H1 (cell line): ENCODE data around the gene RNF26. TPM values are rescaled to one million over a fixed set of nuclear protein-coding genes. Genes with fewer than 3 reads are reported as not detected.

Experiments
- CTCF ChIA-PET: fragments of 300-600 bp; sonication (Branson Sonifier 250); formaldehyde crosslinking; loops from one replicate; lab custom pipeline; 2021; ENCODE audit not compliant: partially characterized antibody; lab: Charles Lee
- POLR2A ChIA-PET: fragments of 300-600 bp; sonication (Branson Sonifier 250); formaldehyde crosslinking; loops from one replicate; lab custom pipeline; 2021; ENCODE audit warnings: inconsistent platforms; ENCODE audit not compliant: partially characterized antibody; lab: Charles Lee
- DNase-seq, 2 experiments: peaks; one replicate each; pipeline versions ENCODE4 v3.0.0 to v3.0.0-alpha.2; 2010 to 2022; ENCODE audit warnings: low spot score in 2 of 2, low read depth in 1 of 2, mixed read lengths in 1 of 2
- FAIRE-seq: peaks from 2 replicates; lab custom pipeline; 2011; peaks lifted over from hg19 to GRCh38; lab: Jason Lieb, UNC
- H2AFZ ChIP-seq: 2 replicates; pipeline ENCODE4 v1.8.1; 2012; ENCODE audit warnings: low read length, inconsistent platforms
- H2AK5ac ChIP-seq: 2 replicates; pipeline ENCODE4 v1.6.1; 2013; ENCODE audit warnings: low read depth, low read length
- H2BK120ac ChIP-seq: replicated peaks from 2 replicates; pipeline ENCODE3; 2013; ENCODE audit warnings: low read depth, low read length, inconsistent platforms
- H2BK12ac ChIP-seq: 2 replicates; pipeline ENCODE4 v1.6.1; 2013; ENCODE audit warnings: low read depth, low read length
- H2BK15ac ChIP-seq: 2 replicates; pipeline ENCODE4 v1.6.1; 2013; ENCODE audit warnings: low read length
- H2BK20ac ChIP-seq: 2 replicates; pipeline ENCODE4 v1.6.1; 2013; ENCODE audit warnings: low read length
- H2BK5ac ChIP-seq: 2 replicates; pipeline ENCODE4 v1.6.1; 2013; ENCODE audit warnings: low read depth, low read length
- H3K14ac ChIP-seq: 2 replicates; pipeline ENCODE4 v1.6.1; 2013; ENCODE audit warnings: inconsistent platforms; ENCODE audit not compliant: insufficient read length
- H3K18ac ChIP-seq: 2 replicates; pipeline ENCODE4 v1.6.1; 2013; ENCODE audit warnings: low read length; ENCODE audit errors: extremely low read depth
- H3K23ac ChIP-seq: 2 replicates; pipeline ENCODE4 v1.6.1; 2013; ENCODE audit warnings: inconsistent platforms; ENCODE audit not compliant: insufficient read length
- H3K23me2 ChIP-seq: 2 replicates; pipeline ENCODE4 v1.6.1; 2013; ENCODE audit warnings: low read depth, low read length
- H3K27ac ChIP-seq: 2 replicates; pipeline ENCODE4 v1.6.1; 2011; ENCODE audit warnings: low read depth, low read length, inconsistent platforms
- H3K27me3 ChIP-seq, 4 experiments: replicated peaks in 1 of 4; 1 replicate in 1 of 4; 2 replicates in 3 of 4; pipeline versions ENCODE4 v1.6.1 to v1.8.1; 2011 to 2013; ENCODE audit warnings: low read length in 3 of 4, mild to moderate bottlenecking in 3 of 4, inconsistent platforms in 2 of 4, mixed read lengths in 2 of 4, moderate library complexity in 1 of 4; ENCODE audit not compliant: control insufficient read depth in 3 of 4, insufficient read depth in 3 of 4; ENCODE audit errors: extremely low read depth in 1 of 4
- H3K36me3 ChIP-seq, 4 experiments: 2 replicates each; pipeline versions ENCODE4 v1.6.1 to v1.8.1; 2011 to 2013; ENCODE audit warnings: mild to moderate bottlenecking in 4 of 4, low read length in 3 of 4, moderate library complexity in 2 of 4, control low read depth in 1 of 4, inconsistent platforms in 1 of 4; ENCODE audit not compliant: insufficient read depth in 4 of 4, control insufficient read depth in 2 of 4
- H3K4ac ChIP-seq: replicated peaks from 2 replicates; pipeline ENCODE3; 2013; ENCODE audit warnings: low read length, low read depth, mixed read lengths, inconsistent platforms; ENCODE audit not compliant: insufficient read length
- H3K4me1 ChIP-seq, 4 experiments: replicated peaks in 1 of 4; 1 replicate in 1 of 4; 2 replicates in 3 of 4; pipeline versions ENCODE4 v1.6.1 to v1.8.1; 2011 to 2013; ENCODE audit warnings: low read length in 3 of 4, inconsistent platforms in 2 of 4, mixed read lengths in 1 of 4; ENCODE audit not compliant: insufficient read depth in 4 of 4, control insufficient read depth in 3 of 4
- H3K4me2 ChIP-seq, 2 experiments: 2 replicates each; pipeline versions ENCODE4 v1.6.1 to v1.8.1; 2011 to 2013; ENCODE audit warnings: low read depth in 2 of 2, low read length in 2 of 2, control low read depth in 1 of 2, inconsistent platforms in 1 of 2, mild to moderate bottlenecking in 1 of 2; ENCODE audit not compliant: insufficient read depth in 1 of 2
- H3K4me3 ChIP-seq, 4 experiments: fragments of 200-600, 300-600 bp in 1 of 4; sonication (generic), shearing (Covaris generic), sonication (Bioruptor Twin) in 1 of 4; 2 replicates each; pipeline versions ENCODE4 v1.5.1 to v1.8.1; 2011 to 2016; ENCODE audit warnings: low read length in 4 of 4, low read depth in 3 of 4, control low read depth in 2 of 4, inconsistent platforms in 2 of 4, mild to moderate bottlenecking in 2 of 4, mixed read lengths in 1 of 4, moderate library complexity in 1 of 4; ENCODE audit not compliant: insufficient read depth in 2 of 4; ENCODE audit errors: extremely low read depth in 1 of 4
- H3K56ac ChIP-seq: replicated peaks from 2 replicates; pipeline ENCODE3; 2013; ENCODE audit warnings: low read depth, mild to moderate bottlenecking, mixed read lengths, low read length, inconsistent platforms; ENCODE audit not compliant: insufficient read length
- H3K79me1 ChIP-seq: 2 replicates; pipeline ENCODE4 v1.6.1; 2013; ENCODE audit warnings: low read depth, low read length, control low read depth
- H3K79me2 ChIP-seq, 2 experiments: 2 replicates each; pipeline versions ENCODE4 v1.6.1 to v1.8.1; 2012 to 2013; ENCODE audit warnings: low read length in 2 of 2, mild to moderate bottlenecking in 2 of 2, inconsistent platforms in 1 of 2; ENCODE audit not compliant: insufficient read depth in 2 of 2, control insufficient read depth in 1 of 2
- H3K9ac ChIP-seq, 4 experiments: replicated peaks in 1 of 4; 1 replicate in 1 of 4; 2 replicates in 3 of 4; pipeline versions ENCODE4 v1.6.1 to v1.8.1; 2011 to 2013; ENCODE audit warnings: low read depth in 3 of 4, low read length in 3 of 4, control low read depth in 2 of 4, mild to moderate bottlenecking in 2 of 4, moderate library complexity in 2 of 4, inconsistent platforms in 1 of 4; ENCODE audit errors: extremely low read depth in 1 of 4
- H3K9me3 ChIP-seq, 2 experiments: 2 replicates each; pipeline versions ENCODE4 v1.6.1 to v1.8.1; 2012 to 2013; ENCODE audit warnings: mild to moderate bottlenecking in 2 of 2, moderate library complexity in 2 of 2, control low read depth in 1 of 2, inconsistent platforms in 1 of 2, low read depth in 1 of 2, low read length in 1 of 2, mixed read lengths in 1 of 2; ENCODE audit not compliant: insufficient read depth in 2 of 2
- H4K20me1 ChIP-seq, 2 experiments: replicated peaks in 1 of 2; 2 replicates each; pipeline versions ENCODE3 to v1.8.1; 2011 to 2013; ENCODE audit warnings: inconsistent platforms in 2 of 2, low read length in 2 of 2, mild to moderate bottlenecking in 1 of 2; ENCODE audit not compliant: insufficient read depth in 2 of 2, control insufficient read depth in 1 of 2
- H4K5ac ChIP-seq: 2 replicates; pipeline ENCODE4 v1.6.1; 2013; ENCODE audit warnings: low read length, low read depth, mixed read lengths, inconsistent platforms; ENCODE audit not compliant: insufficient read length
- H4K8ac ChIP-seq: 2 replicates; pipeline ENCODE4 v1.8.0; 2013; ENCODE audit warnings: mild to moderate bottlenecking, moderate library complexity, low read length, inconsistent platforms; ENCODE audit not compliant: insufficient read depth; ENCODE audit errors: extremely low read depth
- H4K91ac ChIP-seq: replicated peaks from 2 replicates; pipeline ENCODE3; 2013; ENCODE audit warnings: low read length, mixed read lengths, inconsistent platforms; ENCODE audit not compliant: insufficient read length
- ASH2L ChIP-seq: fragments of 200-600, 300-600 bp; sonication (generic); IDR thresholded peaks from one replicate; pipeline ENCODE4 v1.7.1; 2017; ENCODE audit warnings: low read length
- ATF3 ChIP-seq: IDR thresholded peaks from 2 replicates; pipeline ENCODE4 v1.6.1; 2011; ENCODE audit warnings: low read depth, mild to moderate bottlenecking, low read length; ENCODE audit not compliant: insufficient read depth
- JUN ChIP-seq: IDR thresholded peaks from 2 replicates; pipeline ENCODE4 v1.6.1; 2011; ENCODE audit warnings: low read depth, mild to moderate bottlenecking, improper control_type of control experiment, low read length
- WGBS, 2 experiments: shearing (Covaris generic) in 1 of 2; methylation state at CpG; one replicate each; pipeline versions ENCODE4 v1.1.6 to v1.1.7; 2013 to 2015; ENCODE audit warnings: low lambda C conversion rate in 2 of 2, mixed read lengths in 2 of 2, inconsistent platforms in 1 of 2, low coverage in 1 of 2, missing lambda C conversion rate in 1 of 2; ENCODE audit not compliant: insufficient replicate concordance in 2 of 2, insufficient coverage in 1 of 2, insufficient read length in 1 of 2; ENCODE audit errors: extremely low coverage in 1 of 2, missing lambda C conversion rate in 1 of 2; 5-methylcytosine and 5-hydroxymethylcytosine counted together
- polyA plus RNA-seq, 7 experiments: library from polyadenylated mRNA; depleted of rRNA in 3 of 7; stranded (reverse) in 5 of 7; unstranded in 2 of 7; fragments of >200 nt in 5 of 7; fragments of 200-250 nt in 2 of 7; gene quantifications; 1 replicate in 5 of 7; 2 replicates in 1 of 7; 4 replicates in 1 of 7; pipeline versions ENCODE4 v1.2.1 to v1.2.3, GENCODE V29; 2011 to 2013; ENCODE audit warnings: missing spikeins in 2 of 7, mixed read lengths in 2 of 7
- total RNA-seq: library from RNA; stranded (reverse); fragmentation: NEBNext Ultra II Directional; extraction: Animal tissue kit (Norgen Biotek cat#: 25700); gene quantifications from 2 replicates; pipeline ENCODE4 v1.2.1, GENCODE V29; 2021

RNF26 gene
- total and polyA plus RNA-seq, 2 of the 8 experiments (the other 6 are each of a cell fraction or from before 2014, with no cell fraction given) = 82.7 to 84.0 TPM

GRCh38 chr11:119344291-119345010 is 10.1 kb downstream of the RNF26 start:
- H4K8ac ChIP-seq = no peak overlapping the region
- no peak for FAIRE-seq
- peaks cover under 1 to 13% (median 9%) of the 10 kb centered on the region in 4 experiments; a peak in 6 of 7 replicates for H3K4me1 ChIP-seq
- H2BK5ac ChIP-seq = no peak overlapping the region
- no peak overlapping the region for H3K4me3 ChIP-seq
- 89% methylated on average over 14 of the region's 14 CpGs; no CpG with 5 or more reads in 1 of the 2 experiments for WGBS, 2 experiments
- no peaks in the 10 kb centered on the region for H3K9me3 ChIP-seq
- H4K91ac ChIP-seq = no peak overlapping the region
- H3K79me2 ChIP-seq = no peaks in the 10 kb centered on the region
- H2BK12ac ChIP-seq = no peak overlapping the region
- 0 out of 2 replicates have a peak overlapping the region, but pooled peaks have one; percentile 61 for H2BK15ac ChIP-seq
- H3K27me3 ChIP-seq = peaks cover 8 to 38% (median 26%) of the 10 kb centered on the region in 4 experiments
- no peak overlapping the region for H2BK20ac ChIP-seq
- no peaks in the 10 kb centered on the region for H3K36me3 ChIP-seq
- TF ChIP-seq ATF3 = no peak
- no peak for TF ChIP-seq JUN
- TF ChIP-seq ASH2L = no peak
- ChIA-PET CTCF (interaction anchor here (1.0 to 20.0 kb wide), 11 partner anchors 8 to 238 kb away, joined by 3 to 463 read pairs (median 5); partner anchors contain the start of genes MCAM and USP2), POLR2A (interaction anchor here (1.0 to 1.5 kb wide), 3 partner anchors 27 to 58 kb away, joined by 3 read pairs; partner anchors contain the start of gene USP2)
- H3K23me2 ChIP-seq = peaks cover 15% of the 10 kb centered on the region; the same call in 1 of the 2 replicates
- no peak overlapping the region for H2AFZ ChIP-seq
- DNase-seq = no peak
- no peaks in the 10 kb centered on the region; the same call in 1 of the 2 replicates for H3K79me1 ChIP-seq
- no peak overlapping the region for H3K4me2 ChIP-seq
- H3K56ac ChIP-seq = no peak overlapping the region
- H3K27ac ChIP-seq = no peak overlapping the region
- no peak overlapping the region for H3K14ac ChIP-seq
- H2BK120ac ChIP-seq = no peak overlapping the region
- no peak overlapping the region for H2AK5ac ChIP-seq
- no peak overlapping the region for H3K4ac ChIP-seq
- no peak overlapping the region for H3K23ac ChIP-seq
- H3K9ac ChIP-seq = no peak overlapping the region
- H3K18ac ChIP-seq = no peak overlapping the region
- H4K20me1 ChIP-seq = peaks cover 0 to 4% of the 10 kb centered on the region in 2 experiments
- no peak overlapping the region for H4K5ac ChIP-seq
